HepG2 (cell line): Measurements from ENCODE around the gene ZNF764. TPM values are rescaled to one million over a fixed set of nuclear protein-coding genes. Genes with fewer than 3 reads are reported as not detected.

Experiments used
- AGO2 ChIP-seq: fragments of 200-400 bp; formaldehyde crosslinking; optimal IDR thresholded peaks from 2 replicates; pipeline ENCODE3; 2017; ENCODE audit warnings: mild to moderate bottlenecking, low read depth, low read length, moderate library complexity
- CHD4 ChIP-seq: fragments of 200-600 bp; sonication (generic); IDR thresholded peaks from 2 replicates; pipeline ENCODE4 v1.7.0; 2017; ENCODE audit warnings: mild to moderate bottlenecking, low read length, borderline replicate concordance
- EED ChIP-seq: sonication (generic); formaldehyde crosslinking; IDR thresholded peaks from 2 replicates; pipeline ENCODE4 v1.5.0; 2020; ENCODE audit warnings: mild to moderate bottlenecking, missing genetic modification reagents
- ETV6 ChIP-seq: sonication (generic); formaldehyde crosslinking; conservative IDR thresholded peaks from 2 replicates; pipeline ENCODE4 v1.4.0; 2020; ENCODE audit warnings: missing genetic modification reagents
- KAT2B ChIP-seq: fragments of 150-350 bp; IDR thresholded peaks from 2 replicates; pipeline ENCODE4 v1.6.1; 2014; ENCODE audit warnings: low read depth, low read length, borderline replicate concordance
- KLF16 ChIP-seq, 2 experiments: sonication (generic) in 1 of 2; formaldehyde crosslinking in 1 of 2; IDR thresholded peaks; 2 replicates each; pipeline versions ENCODE4 v1.6.1 to v1.8.0; 2016 to 2023; ENCODE audit warnings: missing genetic modification reagents in 2 of 2, missing compliant biosample characterization in 1 of 2
- MIER2 ChIP-seq: IDR thresholded peaks from 2 replicates; pipeline ENCODE4 v1.6.1; 2016; ENCODE audit warnings: missing biosample characterization, missing genetic modification reagents
- RFX5 ChIP-seq: IDR thresholded peaks from 2 replicates; pipeline ENCODE4 v1.6.1; 2011; ENCODE audit warnings: low read depth, low read length, improper control_type of control experiment
- SMARCC2 ChIP-seq: fragments of 450-650 bp; IDR thresholded peaks from 2 replicates; pipeline ENCODE4 v1.6.1; 2017; ENCODE audit warnings: antibody characterized with exemption, mild to moderate bottlenecking
- U2AF1 ChIP-seq: fragments of 200-400 bp; formaldehyde crosslinking; optimal IDR thresholded peaks from 2 replicates; pipeline ENCODE3; 2017; ENCODE audit warnings: mild to moderate bottlenecking, low read depth, low read length
- ZFP36L2 ChIP-seq: sonication (generic); formaldehyde crosslinking; IDR thresholded peaks from 2 replicates; pipeline ENCODE4 v1.4.0; 2020; ENCODE audit warnings: missing genetic modification reagents
- ZFP41 ChIP-seq: sonication (generic); formaldehyde crosslinking; IDR thresholded peaks from 2 replicates; pipeline ENCODE4 v1.4.0; 2020; ENCODE audit warnings: mild to moderate bottlenecking, missing genetic modification reagents, borderline replicate concordance
- ZNF12 ChIP-seq: sonication (generic); formaldehyde crosslinking; IDR thresholded peaks from 2 replicates; pipeline ENCODE4 v1.5.0; 2020; ENCODE audit warnings: missing genetic modification reagents
- ZNF136 ChIP-seq: sonication (generic); formaldehyde crosslinking; IDR thresholded peaks from 2 replicates; pipeline ENCODE4 v1.8.1; 2022; ENCODE audit warnings: low read depth, mild to moderate bottlenecking, moderate library complexity, missing genetic modification reagents
- ZNF317 ChIP-seq: sonication (generic); formaldehyde crosslinking; IDR thresholded peaks from 2 replicates; pipeline ENCODE4 v1.5.0; 2020; ENCODE audit warnings: mild to moderate bottlenecking, missing genetic modification reagents
- ZNF33B ChIP-seq: sonication (generic); formaldehyde crosslinking; IDR thresholded peaks from 2 replicates; pipeline ENCODE4 v1.5.1; 2020; ENCODE audit warnings: mild to moderate bottlenecking, missing genetic modification reagents
- ZNF546 ChIP-seq: sonication (generic); formaldehyde crosslinking; conservative IDR thresholded peaks from 2 replicates; pipeline ENCODE4 v1.8.1; 2023; ENCODE audit warnings: mild to moderate bottlenecking, missing genetic modification reagents
- ZNF749 ChIP-seq: sonication (generic); formaldehyde crosslinking; IDR thresholded peaks from 2 replicates; pipeline ENCODE4 v1.8.0; 2022; ENCODE audit warnings: mild to moderate bottlenecking, missing genetic modification reagents, moderate library complexity, borderline replicate concordance
- polyA plus RNA-seq, 8 experiments: library from polyadenylated mRNA; depleted of rRNA in 3 of 8; stranded (reverse) in 7 of 8; unstranded in 1 of 8; fragments of >200 nt; fragmentation: Illumina TruSeq in 4 of 8; extraction: Trizol in 4 of 8; gene quantifications; 2 replicates each; pipeline versions ENCODE4 v1.2.1 to v1.2.3, GENCODE V29; 2011 to 2016; ENCODE audit warnings: low read depth in 4 of 8, missing spikeins in 1 of 8, mixed read lengths in 1 of 8; ENCODE audit not compliant: insufficient read depth in 1 of 8
- total RNA-seq, 5 experiments: library from RNA; depleted of rRNA; stranded (reverse); fragments of >200 nt; fragmentation: Illumina TruSeq; extraction: Trizol; gene quantifications; 2 replicates each; pipeline ENCODE4 v1.2.3, GENCODE V29; 2016; ENCODE audit warnings: low read depth in 1 of 5
- TF ChIP-seq, protein P1 (sequence below), 2 experiments: IDR thresholded peaks; 2 replicates each; pipeline ENCODE4 v1.6.1; 2011 to 2012; ENCODE audit warnings: low read length in 2 of 2, borderline replicate concordance in 1 of 2, low read depth in 1 of 2, mild to moderate bottlenecking in 1 of 2, moderate library complexity in 1 of 2
- TF ChIP-seq, protein P2 (sequence below): IDR thresholded peaks from 2 replicates; pipeline ENCODE4 v1.6.1; 2018; ENCODE audit warnings: missing genetic modification reagents
- TF ChIP-seq, protein P3 (sequence below): sonication (generic); formaldehyde crosslinking; IDR thresholded peaks from 2 replicates; pipeline ENCODE4 v1.4.0; 2020; ENCODE audit warnings: missing genetic modification reagents
- TF ChIP-seq, protein P4 (sequence below): conservative IDR thresholded peaks from 2 replicates; pipeline ENCODE4 v1.6.1; 2018; ENCODE audit warnings: missing genetic modification reagents
- TF ChIP-seq, protein P5 (sequence below): sonication (generic); formaldehyde crosslinking; IDR thresholded peaks from 2 replicates; pipeline ENCODE4 v1.5.1; 2020; ENCODE audit warnings: missing genetic modification reagents, mild to moderate bottlenecking, borderline replicate concordance

The ZNF764 gene
- total and polyA plus RNA-seq, 2 of the 13 experiments (the other 11 are each of a cell fraction or from before 2014, with no cell fraction given) = 4.1 to 9.1 TPM

DNA sequence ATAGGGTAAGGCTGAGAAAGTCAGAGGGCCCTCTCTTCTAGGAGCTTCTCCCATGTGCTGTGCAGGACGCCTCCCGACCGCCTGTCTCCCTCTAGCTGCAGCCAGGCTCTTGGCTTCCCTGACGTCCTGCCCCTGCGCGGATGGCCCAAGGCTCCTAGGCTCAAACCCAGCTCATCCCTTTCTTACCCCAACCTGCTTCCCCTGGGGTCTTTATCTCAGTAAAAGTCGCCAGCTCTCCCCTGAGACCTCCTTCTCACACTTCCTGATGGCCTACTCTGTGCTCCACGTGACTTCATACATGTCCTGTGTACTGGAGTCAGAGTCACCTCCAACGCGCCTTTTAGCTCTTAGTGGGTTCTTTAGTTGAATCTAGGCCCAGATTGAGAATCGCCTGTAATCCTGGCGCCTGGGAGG lies 22.4 kb downstream of the ZNF764 start (continued):
- TF ChIP-seq, protein P1, sequence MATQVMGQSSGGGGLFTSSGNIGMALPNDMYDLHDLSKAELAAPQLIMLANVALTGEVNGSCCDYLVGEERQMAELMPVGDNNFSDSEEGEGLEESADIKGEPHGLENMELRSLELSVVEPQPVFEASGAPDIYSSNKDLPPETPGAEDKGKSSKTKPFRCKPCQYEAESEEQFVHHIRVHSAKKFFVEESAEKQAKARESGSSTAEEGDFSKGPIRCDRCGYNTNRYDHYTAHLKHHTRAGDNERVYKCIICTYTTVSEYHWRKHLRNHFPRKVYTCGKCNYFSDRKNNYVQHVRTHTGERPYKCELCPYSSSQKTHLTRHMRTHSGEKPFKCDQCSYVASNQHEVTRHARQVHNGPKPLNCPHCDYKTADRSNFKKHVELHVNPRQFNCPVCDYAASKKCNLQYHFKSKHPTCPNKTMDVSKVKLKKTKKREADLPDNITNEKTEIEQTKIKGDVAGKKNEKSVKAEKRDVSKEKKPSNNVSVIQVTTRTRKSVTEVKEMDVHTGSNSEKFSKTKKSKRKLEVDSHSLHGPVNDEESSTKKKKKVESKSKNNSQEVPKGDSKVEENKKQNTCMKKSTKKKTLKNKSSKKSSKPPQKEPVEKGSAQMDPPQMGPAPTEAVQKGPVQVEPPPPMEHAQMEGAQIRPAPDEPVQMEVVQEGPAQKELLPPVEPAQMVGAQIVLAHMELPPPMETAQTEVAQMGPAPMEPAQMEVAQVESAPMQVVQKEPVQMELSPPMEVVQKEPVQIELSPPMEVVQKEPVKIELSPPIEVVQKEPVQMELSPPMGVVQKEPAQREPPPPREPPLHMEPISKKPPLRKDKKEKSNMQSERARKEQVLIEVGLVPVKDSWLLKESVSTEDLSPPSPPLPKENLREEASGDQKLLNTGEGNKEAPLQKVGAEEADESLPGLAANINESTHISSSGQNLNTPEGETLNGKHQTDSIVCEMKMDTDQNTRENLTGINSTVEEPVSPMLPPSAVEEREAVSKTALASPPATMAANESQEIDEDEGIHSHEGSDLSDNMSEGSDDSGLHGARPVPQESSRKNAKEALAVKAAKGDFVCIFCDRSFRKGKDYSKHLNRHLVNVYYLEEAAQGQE (IDR thresholded peaks at IDR 0.05; ENCODE audit: borderline replicate concordance in 1 of 2, low read depth in 1 of 2, low read length in 2 of 2) = no peak
- TF ChIP-seq SMARCC2 = no peak
- no peak for TF ChIP-seq KAT2B
- no peak for TF ChIP-seq RFX5
- TF ChIP-seq CHD4 = no peak
- no peak for TF ChIP-seq ZNF749 (CRISPR knock-in tag)
- no peak for TF ChIP-seq ZFP36L2 (CRISPR knock-in tag)
- no peak for TF ChIP-seq ZNF546 (CRISPR knock-in tag)
- TF ChIP-seq MIER2 = no peak
- no peak for TF ChIP-seq ZNF136
- TF ChIP-seq ZNF317 (CRISPR knock-in tag) = peak; percentile 66; the same call in 1 of the 2 replicates
- TF ChIP-seq U2AF1 = no peak
- peak in 1 of 2 experiments; percentile 81; a peak in 2 of 4 replicates for TF ChIP-seq KLF16 (CRISPR knock-in tag; IDR thresholded peaks at IDR 0.05)
- TF ChIP-seq ZNF12 (CRISPR knock-in tag) = 0 out of 2 replicates have a peak, but pooled peaks have one; percentile 69
- TF ChIP-seq ZFP41 (CRISPR knock-in tag) = peak; percentile 83; the same call in 1 of the 2 replicates
- no peak; the same call in 1 of the 2 replicates for TF ChIP-seq ETV6 (CRISPR knock-in tag)
- TF ChIP-seq, protein P2, sequence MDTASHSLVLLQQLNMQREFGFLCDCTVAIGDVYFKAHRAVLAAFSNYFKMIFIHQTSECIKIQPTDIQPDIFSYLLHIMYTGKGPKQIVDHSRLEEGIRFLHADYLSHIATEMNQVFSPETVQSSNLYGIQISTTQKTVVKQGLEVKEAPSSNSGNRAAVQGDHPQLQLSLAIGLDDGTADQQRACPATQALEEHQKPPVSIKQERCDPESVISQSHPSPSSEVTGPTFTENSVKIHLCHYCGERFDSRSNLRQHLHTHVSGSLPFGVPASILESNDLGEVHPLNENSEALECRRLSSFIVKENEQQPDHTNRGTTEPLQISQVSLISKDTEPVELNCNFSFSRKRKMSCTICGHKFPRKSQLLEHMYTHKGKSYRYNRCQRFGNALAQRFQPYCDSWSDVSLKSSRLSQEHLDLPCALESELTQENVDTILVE (CRISPR knock-in tag) = no peak; the same call in 1 of the 2 replicates
- TF ChIP-seq, protein P3, sequence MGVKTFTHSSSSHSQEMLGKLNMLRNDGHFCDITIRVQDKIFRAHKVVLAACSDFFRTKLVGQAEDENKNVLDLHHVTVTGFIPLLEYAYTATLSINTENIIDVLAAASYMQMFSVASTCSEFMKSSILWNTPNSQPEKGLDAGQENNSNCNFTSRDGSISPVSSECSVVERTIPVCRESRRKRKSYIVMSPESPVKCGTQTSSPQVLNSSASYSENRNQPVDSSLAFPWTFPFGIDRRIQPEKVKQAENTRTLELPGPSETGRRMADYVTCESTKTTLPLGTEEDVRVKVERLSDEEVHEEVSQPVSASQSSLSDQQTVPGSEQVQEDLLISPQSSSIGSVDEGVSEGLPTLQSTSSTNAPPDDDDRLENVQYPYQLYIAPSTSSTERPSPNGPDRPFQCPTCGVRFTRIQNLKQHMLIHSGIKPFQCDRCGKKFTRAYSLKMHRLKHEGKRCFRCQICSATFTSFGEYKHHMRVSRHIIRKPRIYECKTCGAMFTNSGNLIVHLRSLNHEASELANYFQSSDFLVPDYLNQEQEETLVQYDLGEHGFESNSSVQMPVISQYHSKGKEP (CRISPR knock-in tag) = no peak
- TF ChIP-seq AGO2 = peak; percentile 32
- TF ChIP-seq, protein P4, sequence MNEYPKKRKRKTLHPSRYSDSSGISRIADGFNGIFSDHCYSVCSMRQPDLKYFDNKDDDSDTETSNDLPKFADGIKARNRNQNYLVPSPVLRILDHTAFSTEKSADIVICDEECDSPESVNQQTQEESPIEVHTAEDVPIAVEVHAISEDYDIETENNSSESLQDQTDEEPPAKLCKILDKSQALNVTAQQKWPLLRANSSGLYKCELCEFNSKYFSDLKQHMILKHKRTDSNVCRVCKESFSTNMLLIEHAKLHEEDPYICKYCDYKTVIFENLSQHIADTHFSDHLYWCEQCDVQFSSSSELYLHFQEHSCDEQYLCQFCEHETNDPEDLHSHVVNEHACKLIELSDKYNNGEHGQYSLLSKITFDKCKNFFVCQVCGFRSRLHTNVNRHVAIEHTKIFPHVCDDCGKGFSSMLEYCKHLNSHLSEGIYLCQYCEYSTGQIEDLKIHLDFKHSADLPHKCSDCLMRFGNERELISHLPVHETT (CRISPR knock-in tag) = 0 out of 2 replicates have a peak, but pooled peaks have one; percentile 38
- TF ChIP-seq ZNF33B (CRISPR knock-in tag) = no peak
- TF ChIP-seq EED (CRISPR knock-in tag) = 0 out of 2 replicates have a peak, but pooled peaks have one; percentile 28
- TF ChIP-seq, protein P5, sequence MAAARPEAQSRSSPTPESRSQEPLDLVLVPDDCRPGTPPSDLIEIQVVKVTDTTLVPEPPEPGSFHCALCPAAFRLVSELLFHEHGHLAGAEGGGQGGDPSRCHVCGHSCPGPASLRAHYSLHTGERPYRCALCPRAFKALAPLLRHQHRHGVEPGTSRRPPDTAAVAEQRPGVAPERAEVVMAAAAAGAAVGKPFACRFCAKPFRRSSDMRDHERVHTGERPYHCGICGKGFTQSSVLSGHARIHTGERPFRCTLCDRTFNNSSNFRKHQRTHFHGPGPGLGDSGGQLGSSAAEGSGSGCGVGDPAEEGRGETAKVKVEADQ (CRISPR knock-in tag) = no peak
